ENCODE results near the gene GAB4. TPM values are rescaled to one million over a fixed set of nuclear protein-coding genes. Genes with fewer than 3 reads are reported as not detected.
"Not testable (repeated sequence)": the region's sequence is repeated elsewhere in the genome, so short reads cannot be mapped to it uniquely, and the experiment has no call there.

Gene GAB4
- total RNA-seq, 1 donor from 2014 or later: not detected

GRCh38 chr22:17035246-17035645, 27.2 kb upstream of the GAB4 start:
- Histone ChIP-seq H3K9me3 (ENCODE audit: control insufficient read depth in 3 of 3, low read length in 3 of 3) (no peaks in the 10 kb centered on the region), H3K9ac (ENCODE audit: low read depth in 1 of 3, low read length in 3 of 3) (peak overlapping the region in 1 of 3 donors; percentile 16), H3K4me3 (ENCODE audit: low read length in 3 of 3) (no peak overlapping the region), H3K27ac (ENCODE audit: low read depth, low read length) (no peak overlapping the region), H3K27me3 (ENCODE audit: control insufficient read depth in 3 of 3, insufficient read depth in 3 of 3, low read length in 3 of 3) (peaks cover 0 to 4% (median 3%) of the 10 kb centered on the region in 3 donors), H3K4me1 (ENCODE audit: control insufficient read depth in 3 of 3, insufficient read depth in 3 of 3, low read length in 3 of 3) (peaks cover 0 to 3% (median 3%) of the 10 kb centered on the region in 3 donors), H3K36me3 (ENCODE audit: control insufficient read depth in 3 of 3, insufficient read depth in 3 of 3, low read length in 3 of 3) (no peaks in the 10 kb centered on the region)

- not testable (repeated sequence) for H3K27ac ChIP-seq (ENCODE audit: low read depth, low read length); H3K36me3 ChIP-seq (ENCODE audit: control insufficient read depth in 3 of 3, insufficient read depth in 3 of 3, low read length in 3 of 3); H3K9ac ChIP-seq (ENCODE audit: low read depth in 1 of 3, low read length in 3 of 3); H3K4me1 ChIP-seq (ENCODE audit: control insufficient read depth in 3 of 3, insufficient read depth in 3 of 3, low read length in 3 of 3); H3K4me3 ChIP-seq (ENCODE audit: low read length in 3 of 3); H3K9me3 ChIP-seq (ENCODE audit: control insufficient read depth in 3 of 3, low read length in 3 of 3); H3K27me3 ChIP-seq (ENCODE audit: control insufficient read depth in 3 of 3, insufficient read depth in 3 of 3, low read length in 3 of 3)
Measured at GRCh38 chr22:17034532-17034931, 26.5 kb upstream of the GAB4 start.

DNA sequence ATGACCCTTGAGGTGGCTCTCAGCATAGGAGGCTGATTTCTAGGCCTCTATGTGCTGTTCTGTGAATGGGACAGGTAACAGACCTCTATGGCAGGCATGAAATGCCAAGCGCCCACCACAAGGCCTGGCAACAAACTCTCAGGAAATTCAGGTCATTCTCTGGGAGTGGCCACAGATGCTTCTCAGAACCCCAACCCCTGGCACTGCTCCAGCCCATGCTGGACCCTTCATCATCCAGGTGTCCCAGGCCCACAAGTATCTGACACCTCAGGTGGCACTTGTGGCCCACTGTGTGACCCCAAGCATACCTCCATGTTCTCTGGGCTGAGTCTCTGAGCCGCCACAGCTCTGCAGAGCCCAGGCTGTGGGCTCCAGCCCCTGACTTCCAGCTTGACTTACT, 24.3 kb upstream of the GAB4 start:
- H3K9me3 ChIP-seq (ENCODE audit: control insufficient read depth in 3 of 3, low read length in 3 of 3); H3K27me3 ChIP-seq (ENCODE audit: control insufficient read depth in 3 of 3, insufficient read depth in 3 of 3, low read length in 3 of 3); H3K27ac ChIP-seq (ENCODE audit: low read depth, low read length); H3K9ac ChIP-seq (ENCODE audit: low read depth in 1 of 3, low read length in 3 of 3); H3K4me3 ChIP-seq (ENCODE audit: low read length in 3 of 3); H3K4me1 ChIP-seq (ENCODE audit: control insufficient read depth in 3 of 3, insufficient read depth in 3 of 3, low read length in 3 of 3); H3K36me3 ChIP-seq (ENCODE audit: control insufficient read depth in 3 of 3, insufficient read depth in 3 of 3, low read length in 3 of 3): not testable (repeated sequence)

DNA sequence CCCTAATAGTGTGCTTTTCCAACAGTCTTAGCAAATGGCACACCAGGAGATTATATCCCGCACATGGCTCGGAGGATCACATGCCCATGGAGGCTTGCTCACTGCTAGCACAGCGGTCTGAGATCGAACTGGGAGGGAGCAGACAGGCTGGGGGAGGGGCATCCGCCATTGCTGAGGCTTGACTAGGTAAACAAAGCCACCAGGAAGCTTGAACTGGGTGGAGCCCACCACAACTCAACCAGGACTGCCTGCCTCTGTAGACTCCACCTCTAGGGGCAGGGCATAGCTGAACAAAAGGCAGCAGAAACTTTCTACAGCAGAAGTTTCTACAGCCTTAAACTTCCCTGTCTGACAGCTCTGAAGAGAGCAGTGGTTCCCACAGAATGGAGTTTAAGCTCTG, 16.4 kb upstream of the GAB4 start:
- H3K27ac ChIP-seq (ENCODE audit: low read depth, low read length); H3K9me3 ChIP-seq (ENCODE audit: control insufficient read depth in 3 of 3, low read length in 3 of 3); H3K27me3 ChIP-seq (ENCODE audit: control insufficient read depth in 3 of 3, insufficient read depth in 3 of 3, low read length in 3 of 3); H3K36me3 ChIP-seq (ENCODE audit: control insufficient read depth in 3 of 3, insufficient read depth in 3 of 3, low read length in 3 of 3); H3K4me3 ChIP-seq (ENCODE audit: low read length in 3 of 3); H3K9ac ChIP-seq (ENCODE audit: low read depth in 1 of 3, low read length in 3 of 3); H3K4me1 ChIP-seq (ENCODE audit: control insufficient read depth in 3 of 3, insufficient read depth in 3 of 3, low read length in 3 of 3): not testable (repeated sequence)

- H3K36me3 ChIP-seq (ENCODE audit: control insufficient read depth in 3 of 3, insufficient read depth in 3 of 3, low read length in 3 of 3): not testable (repeated sequence)
- H3K27me3 ChIP-seq (ENCODE audit: control insufficient read depth in 3 of 3, insufficient read depth in 3 of 3, low read length in 3 of 3): peaks cover 5 to 11% (median 10%) of the 10 kb centered on the region in 3 donors
Measured at GRCh38 chr22:17015552-17015951, 7.5 kb upstream of the GAB4 start.

DNA sequence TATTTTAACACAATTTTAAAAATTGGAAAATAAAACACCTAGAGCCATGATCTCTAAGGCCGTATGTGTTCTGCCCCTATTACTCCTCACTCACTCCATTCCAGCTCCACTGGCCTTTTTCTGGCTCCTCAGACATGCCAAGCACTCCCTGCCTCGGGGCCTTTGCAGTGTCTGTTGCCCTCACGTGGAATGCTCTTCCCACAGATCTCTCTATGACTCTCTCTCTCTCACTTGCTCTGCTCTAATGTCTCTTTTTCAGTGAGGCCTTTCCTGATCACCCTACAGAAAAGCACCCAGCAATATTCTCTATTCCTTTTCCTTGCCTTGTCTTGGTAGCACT, 6.0 kb upstream of the GAB4 start:
- H3K36me3 ChIP-seq (ENCODE audit: control insufficient read depth in 3 of 3, insufficient read depth in 3 of 3, low read length in 3 of 3); H3K9ac ChIP-seq (ENCODE audit: low read depth in 1 of 3, low read length in 3 of 3); H3K4me1 ChIP-seq (ENCODE audit: control insufficient read depth in 3 of 3, insufficient read depth in 3 of 3, low read length in 3 of 3); H3K9me3 ChIP-seq (ENCODE audit: control insufficient read depth in 3 of 3, low read length in 3 of 3); H3K27ac ChIP-seq (ENCODE audit: low read depth, low read length); H3K4me3 ChIP-seq (ENCODE audit: low read length in 3 of 3): not testable (repeated sequence)
- peaks cover 10 to 14% (median 10%) of the 10 kb centered on the region in 3 donors for H3K27me3 ChIP-seq (ENCODE audit: control insufficient read depth in 3 of 3, insufficient read depth in 3 of 3, low read length in 3 of 3)

More at GRCh38 chr22:17015552-17015951, 7.5 kb upstream of the GAB4 start:
- H3K27ac ChIP-seq (ENCODE audit: low read depth, low read length); H3K9ac ChIP-seq (ENCODE audit: low read depth in 1 of 3, low read length in 3 of 3); H3K4me1 ChIP-seq (ENCODE audit: control insufficient read depth in 3 of 3, insufficient read depth in 3 of 3, low read length in 3 of 3); H3K4me3 ChIP-seq (ENCODE audit: low read length in 3 of 3); H3K9me3 ChIP-seq (ENCODE audit: control insufficient read depth in 3 of 3, low read length in 3 of 3): not testable (repeated sequence)

DNA sequence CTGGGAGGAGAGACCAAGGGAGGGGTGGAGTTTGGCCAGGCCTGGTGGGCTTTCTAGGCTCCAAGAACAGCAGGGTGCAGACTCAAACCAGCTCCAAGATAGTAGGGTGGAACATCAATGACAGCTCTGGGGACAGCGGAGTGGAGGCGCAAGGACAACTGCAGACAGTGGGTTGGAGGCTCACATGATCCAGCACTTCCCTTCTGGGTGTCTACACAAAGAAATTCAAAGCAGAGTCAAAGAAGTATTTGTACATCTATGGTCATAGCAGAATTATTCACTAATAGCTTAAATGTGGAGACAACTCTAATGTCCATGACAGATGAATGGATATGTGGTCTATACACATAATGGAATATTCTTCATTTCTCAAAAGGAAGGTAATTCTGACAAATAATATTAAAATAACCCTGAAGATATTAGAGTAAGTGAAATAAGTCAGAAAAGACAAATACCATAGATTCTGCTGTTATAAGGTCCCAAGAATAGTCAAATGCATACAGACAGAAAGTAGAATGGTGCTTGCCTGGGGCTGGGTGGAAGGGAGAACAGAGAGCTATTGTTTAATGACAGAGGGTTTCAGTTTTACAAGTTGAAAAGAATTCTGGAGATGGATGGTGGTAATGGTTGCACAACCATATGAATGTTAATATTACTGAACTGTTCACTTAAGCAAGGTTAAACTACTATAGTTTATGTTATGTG, 5.5 kb upstream of the GAB4 start:
- Histone ChIP-seq H3K9me3 (ENCODE audit: control insufficient read depth in 3 of 3, low read length in 3 of 3) (no peaks in the 10 kb centered on the region), H3K27me3 (ENCODE audit: control insufficient read depth in 3 of 3, insufficient read depth in 3 of 3, low read length in 3 of 3) (peaks cover 10 to 14% (median 13%) of the 10 kb centered on the region in 3 donors), H3K36me3 (ENCODE audit: control insufficient read depth in 3 of 3, insufficient read depth in 3 of 3, low read length in 3 of 3) (no peaks in the 10 kb centered on the region), H3K4me1 (ENCODE audit: control insufficient read depth in 3 of 3, insufficient read depth in 3 of 3, low read length in 3 of 3) (no peaks in the 10 kb centered on the region), H3K27ac (ENCODE audit: low read depth, low read length) (no peak overlapping the region), H3K4me3 (ENCODE audit: low read length in 3 of 3) (no peak overlapping the region), H3K9ac (ENCODE audit: low read depth in 1 of 3, low read length in 3 of 3) (no peak overlapping the region)

- Histone ChIP-seq H3K36me3 (ENCODE audit: control insufficient read depth in 3 of 3, insufficient read depth in 3 of 3, low read length in 3 of 3) (no peaks in the 10 kb centered on the region), H3K4me3 (ENCODE audit: low read length in 3 of 3) (no peak overlapping the region), H3K27me3 (ENCODE audit: control insufficient read depth in 3 of 3, insufficient read depth in 3 of 3, low read length in 3 of 3) (peaks cover 11 to 24% (median 18%) of the 10 kb centered on the region in 3 donors), H3K9ac (ENCODE audit: low read depth in 1 of 3, low read length in 3 of 3) (no peak overlapping the region), H3K9me3 (ENCODE audit: control insufficient read depth in 3 of 3, low read length in 3 of 3) (no peaks in the 10 kb centered on the region), H3K4me1 (ENCODE audit: control insufficient read depth in 3 of 3, insufficient read depth in 3 of 3, low read length in 3 of 3) (no peaks in the 10 kb centered on the region), H3K27ac (ENCODE audit: low read depth, low read length) (no peak overlapping the region)
Measured at GRCh38 chr22:17012267-17012666, 4.2 kb upstream of the GAB4 start.

GRCh38 chr22:17009640-17010291, 1.7 kb upstream of the GAB4 start:
- Histone ChIP-seq H3K4me3 (ENCODE audit: low read length in 3 of 3) (no peak overlapping the region), H3K27ac (ENCODE audit: low read depth, low read length) (no peak overlapping the region), H3K27me3 (ENCODE audit: control insufficient read depth in 3 of 3, insufficient read depth in 3 of 3, low read length in 3 of 3) (peaks cover 13 to 27% (median 19%) of the 10 kb centered on the region in 3 donors), H3K4me1 (ENCODE audit: control insufficient read depth in 3 of 3, insufficient read depth in 3 of 3, low read length in 3 of 3) (no peaks in the 10 kb centered on the region), H3K9me3 (ENCODE audit: control insufficient read depth in 3 of 3, low read length in 3 of 3) (peaks cover 0 to 2% (median 0%) of the 10 kb centered on the region in 3 donors), H3K9ac (ENCODE audit: low read depth in 1 of 3, low read length in 3 of 3) (no peak overlapping the region), H3K36me3 (ENCODE audit: control insufficient read depth in 3 of 3, insufficient read depth in 3 of 3, low read length in 3 of 3) (no peaks in the 10 kb centered on the region)

GRCh38 chr22:17007257-17007656, 765 bp downstream of the GAB4 start:
- Histone ChIP-seq H3K4me1 (ENCODE audit: control insufficient read depth in 3 of 3, insufficient read depth in 3 of 3, low read length in 3 of 3) (no peaks in the 10 kb centered on the region), H3K27ac (ENCODE audit: low read depth, low read length) (no peak overlapping the region), H3K9ac (ENCODE audit: low read depth in 1 of 3, low read length in 3 of 3) (no peak overlapping the region), H3K9me3 (ENCODE audit: control insufficient read depth in 3 of 3, low read length in 3 of 3) (peaks cover 0 to 2% (median 0%) of the 10 kb centered on the region in 3 donors), H3K36me3 (ENCODE audit: control insufficient read depth in 3 of 3, insufficient read depth in 3 of 3, low read length in 3 of 3) (no peaks in the 10 kb centered on the region), H3K27me3 (ENCODE audit: control insufficient read depth in 3 of 3, insufficient read depth in 3 of 3, low read length in 3 of 3) (peaks cover 8 to 23% (median 12%) of the 10 kb centered on the region in 3 donors), H3K4me3 (ENCODE audit: low read length in 3 of 3) (no peak overlapping the region)
